GM13976 (cell line): ENCODE data around the gene LRRC74B.

Source experiments
- DNase-seq: peaks from one replicate; pipeline ENCODE4 v3.0.0; 2012; ENCODE audit warnings: low spot score
- CTCF ChIP-seq: IDR thresholded peaks from 2 replicates; pipeline ENCODE4 v1.5.1; 2012; ENCODE audit warnings: borderline replicate concordance, mild to moderate bottlenecking; ENCODE audit not compliant: insufficient read depth; ENCODE audit errors: extremely low read depth, missing control alignments, control extremely low read depth
- in situ Hi-C: fragments of 300-500 bp; cut with MboI; formaldehyde crosslinking; loops from one replicate; pipeline ENCODE4 v1.12.0; 2022; ENCODE audit warnings: low sequenced_read_pairs, mixed read lengths, inconsistent platforms; ENCODE audit not compliant: unreplicated experiment

LRRC74B gene

GRCh38 chr22:21101877-21102638 lies 56.3 kb downstream of the LRRC74B start:
- in situ Hi-C loops: no loop called here
- no peak for TF ChIP-seq CTCF
- no peak for DNase-seq

- peak; percentile 90 for DNase-seq
- TF ChIP-seq CTCF: peak; percentile 88
- in situ Hi-C loops: no loop called here
These were observed 57.0 kb downstream of the LRRC74B start for GRCh38 chr22:21102659-21103267.

- TF ChIP-seq CTCF: no peak
- in situ Hi-C loops: no loop called here
- DNase-seq: no peak
These were observed 57.9 kb downstream of the LRRC74B start for GRCh38 chr22:21103633-21104032.

GRCh38 chr22:21104126-21104691 lies 58.5 kb downstream of the LRRC74B start:
- no peak for TF ChIP-seq CTCF
- DNase-seq: no peak
- in situ Hi-C loops: no loop called here

GRCh38 chr22:21105294-21105693 lies 59.5 kb downstream of the LRRC74B start:
- in situ Hi-C loops: no loop called here
- no peak for DNase-seq
- no peak for TF ChIP-seq CTCF

GRCh38 chr22:21106000-21106399 lies 60.3 kb downstream of the LRRC74B start:
- DNase-seq: no peak
- TF ChIP-seq CTCF: no peak
- in situ Hi-C loops: no loop called here
